Measurements from ENCODE around the gene PI4KB. TPM values are rescaled to one million over a fixed set of nuclear protein-coding genes. Genes with fewer than 3 reads are reported as not detected.

PI4KB gene
- total and polyA plus RNA-seq, 2 of the 13 experiments (the other 11 are each of a cell fraction or from before 2014, with no cell fraction given) = 19.5 to 29.3 TPM

DNA sequence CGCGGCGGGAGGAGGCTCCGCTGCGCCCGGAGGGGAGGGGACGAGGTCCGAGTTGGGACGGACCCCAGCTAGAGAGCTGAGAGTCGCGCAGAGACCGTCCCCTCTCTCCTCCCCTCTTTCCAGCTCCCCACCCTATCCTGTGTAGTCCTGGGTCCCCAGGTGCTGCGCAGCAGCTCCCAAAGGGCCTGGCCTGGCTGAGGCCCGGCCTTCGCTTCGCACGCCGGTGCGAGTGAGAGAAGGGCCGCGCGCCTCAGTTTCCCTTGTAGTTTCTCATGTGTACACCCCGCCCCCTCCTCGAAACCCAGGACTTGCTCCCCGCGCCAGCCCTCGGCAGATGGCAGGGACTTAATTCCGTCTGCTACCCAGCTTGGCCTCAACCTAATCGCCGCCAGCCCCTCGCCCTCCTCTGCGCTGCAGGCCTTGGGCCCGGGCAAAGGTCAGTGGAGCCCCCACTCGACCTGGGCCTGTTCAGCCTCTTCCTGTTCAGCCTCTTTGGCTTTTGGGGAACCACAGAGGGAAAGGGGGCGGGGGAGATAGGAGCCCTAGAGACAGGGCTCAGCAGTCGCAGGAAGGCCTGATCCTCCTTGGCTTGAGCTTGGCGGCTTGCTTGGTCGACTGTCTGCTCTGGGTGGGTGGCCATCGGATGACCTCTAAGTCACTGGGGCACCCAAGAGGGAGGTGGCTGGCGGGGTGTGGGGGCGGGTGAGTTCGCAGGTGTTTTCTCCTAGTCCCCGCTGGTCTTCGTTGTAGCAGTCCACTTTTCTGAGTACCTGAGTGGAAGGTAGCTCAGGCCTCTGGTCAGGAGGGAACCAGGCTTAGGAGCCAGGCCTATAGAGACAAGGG is 44.1 kb downstream of the PI4KB start (continued):
- 0 out of 2 replicates have a peak, but pooled peaks have one; percentile 19 for TF ChIP-seq ATF7-NPFF (CRISPR knock-in tag; IDR thresholded peaks at IDR 0.05; ENCODE audit: low read depth)
- 0 out of 2 replicates have a peak, but pooled peaks have one; percentile 19 for TF ChIP-seq CBFB (CRISPR knock-in tag; IDR thresholded peaks at IDR 0.05)
- TF ChIP-seq, protein P1, sequence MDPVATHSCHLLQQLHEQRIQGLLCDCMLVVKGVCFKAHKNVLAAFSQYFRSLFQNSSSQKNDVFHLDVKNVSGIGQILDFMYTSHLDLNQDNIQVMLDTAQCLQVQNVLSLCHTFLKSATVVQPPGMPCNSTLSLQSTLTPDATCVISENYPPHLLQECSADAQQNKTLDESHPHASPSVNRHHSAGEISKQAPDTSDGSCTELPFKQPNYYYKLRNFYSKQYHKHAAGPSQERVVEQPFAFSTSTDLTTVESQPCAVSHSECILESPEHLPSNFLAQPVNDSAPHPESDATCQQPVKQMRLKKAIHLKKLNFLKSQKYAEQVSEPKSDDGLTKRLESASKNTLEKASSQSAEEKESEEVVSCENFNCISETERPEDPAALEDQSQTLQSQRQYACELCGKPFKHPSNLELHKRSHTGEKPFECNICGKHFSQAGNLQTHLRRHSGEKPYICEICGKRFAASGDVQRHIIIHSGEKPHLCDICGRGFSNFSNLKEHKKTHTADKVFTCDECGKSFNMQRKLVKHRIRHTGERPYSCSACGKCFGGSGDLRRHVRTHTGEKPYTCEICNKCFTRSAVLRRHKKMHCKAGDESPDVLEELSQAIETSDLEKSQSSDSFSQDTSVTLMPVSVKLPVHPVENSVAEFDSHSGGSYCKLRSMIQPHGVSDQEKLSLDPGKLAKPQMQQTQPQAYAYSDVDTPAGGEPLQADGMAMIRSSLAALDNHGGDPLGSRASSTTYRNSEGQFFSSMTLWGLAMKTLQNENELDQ (CRISPR knock-in tag; IDR thresholded peaks at IDR 0.05; ENCODE audit: borderline replicate concordance) = no peak
- no peak for TF ChIP-seq ZNF20 (CRISPR knock-in tag; IDR thresholded peaks at IDR 0.05)
- no peak for TF ChIP-seq KIAA2018 (CRISPR knock-in tag; IDR thresholded peaks at IDR 0.05; ENCODE audit: borderline replicate concordance)
- TF ChIP-seq, protein P2, sequence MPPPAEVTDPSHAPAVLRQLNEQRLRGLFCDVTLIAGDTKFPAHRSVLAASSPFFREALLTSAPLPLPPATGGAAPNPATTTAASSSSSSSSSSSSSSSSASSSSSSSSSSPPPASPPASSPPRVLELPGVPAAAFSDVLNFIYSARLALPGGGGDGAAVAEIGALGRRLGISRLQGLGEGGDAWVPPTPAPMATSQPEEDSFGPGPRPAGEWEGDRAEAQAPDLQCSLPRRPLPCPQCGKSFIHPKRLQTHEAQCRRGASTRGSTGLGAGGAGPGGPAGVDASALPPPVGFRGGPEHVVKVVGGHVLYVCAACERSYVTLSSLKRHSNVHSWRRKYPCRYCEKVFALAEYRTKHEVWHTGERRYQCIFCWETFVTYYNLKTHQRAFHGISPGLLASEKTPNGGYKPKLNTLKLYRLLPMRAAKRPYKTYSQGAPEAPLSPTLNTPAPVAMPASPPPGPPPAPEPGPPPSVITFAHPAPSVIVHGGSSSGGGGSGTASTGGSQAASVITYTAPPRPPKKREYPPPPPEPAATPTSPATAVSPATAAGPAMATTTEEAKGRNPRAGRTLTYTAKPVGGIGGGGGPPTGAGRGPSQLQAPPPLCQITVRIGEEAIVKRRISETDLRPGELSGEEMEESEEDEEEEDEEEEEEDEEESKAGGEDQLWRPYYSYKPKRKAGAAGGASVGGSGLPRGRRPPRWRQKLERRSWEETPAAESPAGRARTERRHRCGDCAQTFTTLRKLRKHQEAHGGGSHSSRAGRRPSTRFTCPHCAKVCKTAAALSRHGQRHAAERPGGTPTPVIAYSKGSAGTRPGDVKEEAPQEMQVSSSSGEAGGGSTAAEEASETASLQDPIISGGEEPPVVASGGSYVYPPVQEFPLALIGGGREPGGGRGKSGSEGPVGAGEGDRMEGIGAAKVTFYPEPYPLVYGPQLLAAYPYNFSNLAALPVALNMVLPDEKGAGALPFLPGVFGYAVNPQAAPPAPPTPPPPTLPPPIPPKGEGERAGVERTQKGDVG (CRISPR knock-in tag; IDR thresholded peaks at IDR 0.05; ENCODE audit: borderline replicate concordance) = no peak
- no peak for TF ChIP-seq SNAPC4 (CRISPR knock-in tag; IDR thresholded peaks at IDR 0.05)

Measured in HepG2 (cell line).